Stimulated activated CD8-positive, alpha-beta memory T cell treated with anti-CD3 and anti-CD28 coated beads, Interleukin-12 subunit alpha, Interleukin-12 subunit beta, amount 100 ng/mL, for 24 hours (primary cell): Measurements from ENCODE around the gene C14orf93.
A peak's percentile ranks its signal among the peaks of the same experiment; 100 is the strongest.
"Not testable (repeated sequence)": the region's sequence is repeated elsewhere in the genome, so short reads cannot be mapped to it uniquely, and the experiment has no call there.

Source experiments
- DNase-seq: peaks from one replicate; pipeline ENCODE4 v3.0.0-alpha.2; 2020; ENCODE audit errors: extremely low read depth

The C14orf93 gene

DNA sequence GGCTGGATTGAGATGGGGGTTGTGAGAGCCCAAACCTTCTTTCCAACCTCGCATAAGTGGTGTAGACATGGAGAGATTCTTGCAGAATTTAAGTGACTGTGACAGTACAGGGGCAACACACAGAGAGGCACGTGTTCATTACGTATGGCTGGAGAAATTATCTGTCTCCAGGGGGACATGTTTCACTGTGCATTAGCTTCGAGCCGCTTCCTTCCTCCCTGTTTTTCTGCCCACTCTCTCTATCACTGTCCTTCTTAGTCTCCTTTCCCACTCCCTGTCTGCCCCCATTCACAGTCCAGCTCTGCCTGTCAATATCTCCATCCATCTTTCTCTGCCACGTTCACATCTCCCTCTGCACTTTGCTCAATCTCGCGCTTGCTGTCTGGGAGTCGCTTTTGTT is 11.5 kb upstream of the C14orf93 start:
- DNase-seq, result no peak

- DNase-seq, result no peak
These were observed 10.5 kb upstream of the C14orf93 start for GRCh38 chr14:23020143-23021128.

GRCh38 chr14:23018107-23018506 is 8.2 kb upstream of the C14orf93 start:
- DNase-seq, result no peak

DNA sequence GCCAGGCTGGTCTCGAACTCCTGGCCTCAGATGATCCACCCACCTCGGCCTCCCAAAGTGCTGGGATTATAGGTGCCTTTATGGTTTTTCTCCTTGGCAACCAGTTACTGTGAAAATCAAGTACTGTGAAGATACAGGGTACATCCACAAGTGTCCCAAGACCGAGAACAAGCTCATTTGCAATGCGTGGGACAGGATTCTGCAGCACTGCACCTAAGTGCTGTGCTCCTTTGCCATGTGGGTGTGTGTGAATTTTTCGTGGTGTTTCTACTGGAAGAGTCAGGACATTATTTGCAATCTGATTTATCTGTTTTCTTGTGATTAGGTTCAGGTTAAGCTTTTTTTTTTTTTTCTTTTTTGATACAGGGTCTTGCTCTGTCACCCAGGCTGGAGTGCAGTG is 7.1 kb upstream of the C14orf93 start:
- no peak for DNase-seq

DNA sequence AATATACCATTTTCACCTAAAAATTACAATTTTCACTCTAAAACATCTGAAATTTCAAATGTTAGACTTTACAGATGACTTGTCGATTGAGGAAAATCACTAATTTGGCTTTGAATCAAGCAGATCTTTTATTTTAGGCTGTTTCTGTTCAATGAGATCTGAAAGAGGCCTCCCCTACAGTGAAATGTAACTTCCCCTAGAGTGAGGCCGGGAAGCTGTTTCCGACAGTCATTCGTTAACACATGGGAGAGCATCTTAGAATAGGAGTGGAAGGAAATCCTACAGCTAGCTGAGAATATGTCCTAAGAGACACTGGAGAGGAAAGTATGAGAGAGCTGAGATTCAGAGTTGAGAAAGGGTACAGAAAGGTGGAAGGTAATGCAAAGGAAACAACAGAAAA is 5.7 kb upstream of the C14orf93 start:
- DNase-seq, result no peak

DNA sequence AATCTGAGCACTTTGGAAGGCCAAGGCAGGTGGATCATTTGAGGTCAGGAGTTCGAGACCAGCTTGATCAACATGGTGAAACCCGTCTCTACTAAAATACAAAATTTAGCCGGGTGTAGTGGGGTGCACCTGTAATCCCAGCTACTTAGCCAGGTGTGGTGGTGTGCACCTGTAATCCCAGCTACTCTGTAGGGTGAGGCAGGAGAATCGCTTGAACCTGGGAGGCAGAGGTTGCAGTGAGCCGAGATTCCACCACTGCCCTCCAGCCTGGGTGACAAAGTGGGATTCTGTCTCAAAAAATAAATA is 3.8 kb upstream of the C14orf93 start:
- not testable (repeated sequence) for DNase-seq

DNA sequence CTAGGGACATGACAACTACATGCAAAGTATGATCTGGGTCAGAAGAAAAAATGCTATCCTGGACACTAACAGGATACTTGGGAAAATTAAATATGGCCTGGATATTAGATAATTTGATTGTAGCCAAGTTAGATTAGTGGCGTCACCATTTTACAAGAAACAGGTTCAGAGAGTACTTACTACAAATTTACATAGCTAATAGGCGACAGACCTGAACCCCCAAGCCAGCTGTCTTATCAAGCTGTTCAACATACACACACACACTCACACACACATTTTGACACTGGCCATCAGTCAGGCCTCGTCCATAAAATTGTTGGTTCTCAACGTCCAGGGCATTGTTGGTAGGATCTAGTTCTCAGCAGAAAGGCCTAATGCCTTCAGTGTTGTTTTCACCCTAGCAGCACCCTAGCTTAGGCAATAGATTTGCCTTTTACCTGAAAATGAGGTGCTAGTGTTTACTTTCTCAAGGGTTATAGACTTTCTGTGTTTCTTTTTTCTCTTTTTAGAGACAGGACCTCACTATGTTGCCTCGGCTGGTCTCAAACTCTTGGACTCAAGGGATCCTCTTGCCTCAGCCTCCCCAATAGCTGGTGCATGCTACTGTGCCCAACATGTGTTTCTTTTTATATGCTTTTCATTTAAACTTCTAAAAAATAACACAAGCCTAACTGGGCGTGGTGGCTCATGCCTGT is 3.3 kb upstream of the C14orf93 start:
- DNase-seq, result no peak

GRCh38 chr14:23009483-23009938 is 432 bp downstream of the C14orf93 start:
- DNase-seq, result no peak

DNA sequence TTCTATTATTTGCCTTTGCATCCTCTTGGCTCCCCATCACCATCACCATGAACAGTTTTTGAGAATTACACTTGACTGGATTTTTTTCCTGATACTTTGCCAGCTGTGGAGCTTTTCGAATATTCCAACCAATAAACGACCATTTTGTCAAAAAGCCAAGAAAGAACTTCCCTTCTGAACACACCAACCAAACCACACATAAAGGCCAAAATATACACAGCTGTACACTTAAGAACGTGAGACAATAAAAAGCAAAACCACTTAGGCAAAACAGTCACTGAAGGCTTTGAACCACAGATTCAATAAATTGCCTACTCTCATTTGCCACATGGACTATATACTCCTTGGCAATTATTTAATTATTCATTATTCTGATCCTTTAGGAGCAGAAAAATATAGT is 1.1 kb downstream of the C14orf93 start:
- no peak for DNase-seq

GRCh38 chr14:23006544-23007419 is 3.2 kb downstream of the C14orf93 start:
- DNase-seq, result peak; percentile 87

DNA sequence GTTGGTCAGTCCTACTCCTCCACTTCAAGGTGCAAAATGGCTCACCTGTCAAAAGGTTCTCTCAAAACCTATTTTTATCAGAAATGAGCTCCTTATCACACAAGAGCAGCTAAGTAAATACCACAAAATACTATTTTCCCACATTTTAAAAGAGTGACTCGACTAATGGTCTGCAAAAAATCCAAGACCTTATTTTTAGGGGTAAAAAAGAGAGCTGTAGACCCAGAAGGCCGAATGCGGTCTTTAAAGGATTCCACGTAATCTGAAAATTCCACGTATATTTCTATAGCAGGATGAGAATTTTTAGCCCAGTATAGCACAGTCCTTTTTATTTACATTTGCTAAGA is 3.8 kb downstream of the C14orf93 start:
- DNase-seq, result no peak

- no peak for DNase-seq
These were observed 4.3 kb downstream of the C14orf93 start for GRCh38 chr14:23005451-23006187.

GRCh38 chr14:23004274-23004673 is 5.7 kb downstream of the C14orf93 start:
- DNase-seq, result not testable (repeated sequence)

DNA sequence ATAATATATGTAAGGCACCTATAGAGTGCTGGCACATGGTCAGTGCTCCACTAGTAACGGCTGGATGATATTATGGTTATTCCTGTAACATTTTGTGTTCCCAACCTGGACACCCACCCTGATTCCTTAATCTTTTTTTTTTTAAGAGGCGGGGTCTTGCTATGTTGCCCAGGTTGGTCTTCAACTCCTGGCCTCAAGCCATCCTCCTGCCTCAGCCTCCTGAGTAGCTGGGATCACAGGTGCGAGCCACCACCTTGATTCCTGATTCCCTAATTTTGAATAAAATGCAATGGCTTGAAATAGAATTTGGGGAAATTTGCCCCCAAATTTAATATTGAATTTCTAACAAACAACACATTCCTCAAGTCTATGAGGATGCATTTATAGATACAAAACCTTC is 7.4 kb downstream of the C14orf93 start:
- DNase-seq, result no peak

DNA sequence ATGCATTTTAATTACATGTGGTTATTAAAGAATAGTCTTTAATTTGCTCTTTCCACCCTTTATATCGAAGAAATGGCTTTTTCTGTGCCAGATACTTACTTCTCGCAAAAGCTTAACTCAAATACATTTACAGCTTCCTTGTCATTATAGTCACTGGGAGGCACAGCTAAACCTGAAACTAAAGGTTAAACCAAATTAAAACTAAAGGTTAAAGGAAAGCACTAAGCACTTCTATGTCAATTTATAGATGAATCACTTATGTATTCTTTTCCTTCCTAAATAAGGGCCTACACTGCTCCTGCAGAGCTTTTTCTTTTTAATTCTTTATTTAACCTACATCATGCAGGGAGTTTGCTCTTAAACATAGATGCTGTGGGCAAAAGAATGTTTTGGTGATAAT is 9.1 kb downstream of the C14orf93 start:
- DNase-seq, result no peak

DNA sequence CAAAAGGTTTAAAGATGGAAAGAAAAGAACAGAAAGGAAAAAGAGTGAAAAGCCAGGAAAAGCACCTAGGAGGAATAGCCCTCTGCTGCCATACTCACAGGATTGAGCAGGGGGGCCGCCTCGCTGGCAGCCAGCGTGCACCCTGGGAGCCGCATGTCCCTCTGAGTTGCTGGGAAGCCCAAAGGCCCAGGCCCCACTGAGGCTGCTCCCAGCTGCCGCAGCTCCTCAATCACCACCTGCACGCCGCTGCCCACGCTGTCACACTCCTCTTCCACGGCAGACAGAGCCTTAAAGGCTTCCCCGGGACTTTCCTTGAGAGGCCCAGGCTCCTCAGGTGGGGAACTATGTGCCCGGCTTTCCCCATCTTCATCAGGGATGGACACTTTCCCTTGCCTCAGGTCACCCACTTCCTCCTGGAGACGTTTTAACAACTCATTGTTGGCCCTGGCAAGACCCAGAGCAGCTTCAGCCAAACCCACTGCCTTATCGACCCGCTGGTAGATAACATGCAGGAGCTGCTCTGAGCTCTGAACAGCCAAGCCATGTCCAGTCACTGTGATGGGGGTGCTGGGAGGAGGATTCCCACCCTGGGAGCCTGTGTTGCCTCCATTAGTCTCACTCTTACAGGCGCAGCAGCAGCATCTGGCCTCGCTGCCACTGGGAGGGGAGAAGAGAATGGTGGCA is 11.5 kb downstream of the C14orf93 start:
- DNase-seq, result no peak

GRCh38 chr14:22997676-22998323 is 12.1 kb downstream of the C14orf93 start:
- no peak for DNase-seq

GRCh38 chr14:22996768-22997654 is 12.9 kb downstream of the C14orf93 start:
- no peak for DNase-seq

GRCh38 chr14:22995889-22996625 is 13.9 kb downstream of the C14orf93 start:
- no peak for DNase-seq
